Stimulated activated CD4-positive, alpha-beta T cell treated with anti-CD3 and anti-CD28 coated beads, Interleukin-12 subunit alpha, Interleukin-12 subunit beta, amount 100 ng/mL, for 48 hours (primary cell): ENCODE results near the gene GANAB.
A peak's percentile ranks its signal among the peaks of the same experiment; 100 is the strongest.
"Not testable (repeated sequence)": the region's sequence is repeated elsewhere in the genome, so short reads cannot be mapped to it uniquely, and the experiment has no call there.

Experiments
- DNase-seq, 3 donors: peaks; one replicate each; pipeline ENCODE4 v3.0.0-alpha.2; 2020; ENCODE audit warnings: low read depth in 2 of 3, low spot score in 1 of 3

The GANAB gene

GRCh38 chr11:62601372-62602140 lies 44.9 kb downstream of the GANAB start, which contains the start of gene MTA2:
Gene MTA2 (minus strand): TSS chr11:62601865. CDS start chr11:62601450, 415 bp downstream.
- peak; percentile 99 to 100 (median 100) for DNase-seq

GRCh38 chr11:62601122-62601371 lies 45.4 kb downstream of the GANAB start:
- DNase-seq = peak in 1 of 3 donors; percentile 53

- no peak for DNase-seq
Observed at GRCh38 chr11:62600367-62601121, 45.9 kb downstream of the GANAB start.

DNA sequence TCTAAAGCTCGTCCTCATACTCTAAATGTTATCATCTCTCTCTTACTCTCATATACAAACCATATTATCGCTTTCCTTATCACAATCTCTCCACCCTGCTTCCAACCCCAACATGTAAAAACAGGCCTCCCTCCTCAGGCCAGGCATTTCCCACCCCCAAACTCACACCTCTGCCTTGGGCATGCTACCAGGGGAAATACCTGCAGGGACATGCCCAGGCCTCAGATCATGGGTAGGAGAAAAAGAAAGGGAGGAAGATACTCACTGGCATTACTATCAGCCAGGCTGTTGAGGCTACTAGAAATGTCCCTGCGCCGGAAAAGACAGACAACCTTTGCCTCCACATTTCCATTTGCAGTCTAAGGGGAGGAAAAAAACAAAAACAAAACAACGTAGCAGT lies 46.5 kb downstream of the GANAB start:
- DNase-seq = no peak

- DNase-seq = peak; percentile 92 to 96 (median 94)
Observed at GRCh38 chr11:62599069-62599696, 47.2 kb downstream of the GANAB start.

- DNase-seq = no peak
Observed at GRCh38 chr11:62595124-62595523, 51.3 kb downstream of the GANAB start.

- DNase-seq = peak; percentile 70 to 76 (median 70)
Observed at GRCh38 chr11:62593434-62594044, 52.9 kb downstream of the GANAB start.

DNA sequence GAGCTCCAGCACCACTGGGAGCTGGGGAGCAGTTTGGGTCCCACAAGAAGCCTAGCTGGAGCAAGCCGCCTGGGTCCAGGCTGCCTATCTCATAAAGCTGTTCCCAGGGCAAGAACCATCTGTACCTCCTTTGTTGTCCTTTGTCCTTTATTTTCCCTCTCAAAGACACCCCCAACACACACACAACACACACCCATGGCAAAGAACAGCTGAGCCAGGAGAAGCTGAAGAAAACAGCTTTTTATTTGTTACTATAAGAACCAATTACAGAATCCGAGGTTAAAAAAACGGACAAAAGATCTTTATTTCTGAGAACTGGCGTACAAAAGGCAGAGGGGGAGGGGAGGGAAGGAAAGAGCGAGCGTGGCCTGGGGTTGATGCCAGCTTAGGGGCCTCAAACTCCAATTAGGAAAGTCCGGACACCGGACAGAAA lies 53.4 kb downstream of the GANAB start:
- DNase-seq = no peak

DNA sequence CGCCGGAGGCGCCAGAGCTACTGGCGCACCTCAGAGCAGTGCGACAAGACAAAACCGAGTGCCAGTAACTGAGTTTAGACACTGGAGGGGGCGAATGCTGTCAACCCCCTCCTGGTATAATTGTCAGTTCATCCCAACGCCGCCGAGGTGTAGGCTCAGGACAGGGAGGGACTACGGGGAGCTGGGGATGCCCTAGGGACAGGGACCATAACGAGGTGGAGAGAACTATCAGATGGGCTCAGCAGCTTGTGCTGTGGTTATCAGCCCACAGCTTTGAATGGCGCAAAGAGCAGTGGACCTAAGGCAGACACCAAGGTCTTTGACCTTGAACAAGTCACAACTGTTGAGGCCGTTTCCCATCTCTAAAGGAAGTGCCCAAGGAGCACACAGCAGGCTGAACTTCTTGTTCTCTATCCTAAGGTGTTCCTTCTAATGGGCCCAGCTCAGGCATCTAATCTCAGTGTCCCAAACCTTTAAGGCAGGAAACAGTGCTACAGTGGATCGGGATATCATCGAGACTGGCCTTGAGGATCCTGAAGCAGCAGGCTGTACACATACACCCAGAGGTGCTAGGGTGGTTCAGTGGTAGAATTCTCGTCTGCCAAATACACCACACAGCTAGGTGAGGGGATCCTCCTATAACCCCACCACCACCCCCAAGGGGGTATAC lies 54.1 kb downstream of the GANAB start:
- no peak for DNase-seq

DNA sequence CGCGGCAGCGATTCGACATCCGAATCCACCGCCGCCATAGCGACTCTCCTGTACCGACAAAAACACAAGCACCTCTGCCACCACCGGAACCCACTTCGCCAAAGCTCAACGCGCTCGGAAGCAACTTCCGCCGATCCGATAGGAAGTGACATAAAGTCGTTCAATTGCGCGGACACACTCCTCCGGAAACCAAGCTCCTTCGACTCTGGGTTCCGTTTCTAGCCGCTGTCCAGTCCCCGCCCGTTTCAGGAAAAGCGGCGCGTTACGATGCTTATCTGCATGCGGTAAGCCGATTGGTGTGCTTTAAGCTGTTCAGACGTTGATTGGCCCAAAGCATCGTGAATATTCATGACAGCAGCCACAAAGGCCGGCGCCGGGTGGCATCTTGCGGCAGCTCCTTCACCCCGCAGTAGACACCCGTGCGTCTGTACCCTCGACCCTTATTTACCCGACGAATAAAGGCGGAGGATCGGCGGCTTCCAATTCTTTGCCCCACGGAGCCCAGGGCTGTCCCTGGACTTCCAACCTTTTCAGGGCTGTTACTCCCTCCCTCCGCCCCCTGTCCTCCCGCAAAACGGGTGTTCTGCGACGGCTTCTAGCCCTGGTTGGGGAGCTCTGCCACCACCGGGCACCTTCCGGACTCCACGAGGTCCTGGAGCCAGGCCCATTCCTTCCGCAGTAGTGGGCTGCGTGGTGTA lies 54.8 kb downstream of the GANAB start, which contains the start of gene TUT1:
TSS of gene TUT1 (minus strand) at position 76 of the 698 bp plus-strand sequence. CDS start at position 38, 38 bp downstream.
- peak; percentile 91 to 97 (median 95) for DNase-seq

GRCh38 chr11:62588966-62589637 lies 57.3 kb downstream of the GANAB start:
- no peak for DNase-seq

DNA sequence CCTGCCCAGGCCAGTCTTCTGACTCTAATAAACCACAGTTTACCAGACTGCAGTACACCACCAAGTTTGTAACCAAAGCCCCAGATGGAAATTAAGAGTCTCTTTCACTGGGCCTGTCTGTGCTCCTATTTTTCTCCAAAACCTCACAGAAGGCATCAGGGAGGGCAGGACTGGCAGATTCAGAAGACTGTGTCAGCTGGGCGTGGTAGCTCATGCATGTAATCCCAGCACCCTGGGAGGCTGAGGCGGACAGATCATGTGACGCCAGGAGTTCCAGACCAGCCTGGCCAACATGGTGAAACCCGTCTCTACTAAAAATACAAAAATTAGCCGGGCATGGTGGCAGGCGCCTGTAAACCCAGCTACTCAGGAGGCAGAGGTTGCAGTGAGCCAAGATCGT lies 61.1 kb downstream of the GANAB start:
- DNase-seq = not testable (repeated sequence)

DNA sequence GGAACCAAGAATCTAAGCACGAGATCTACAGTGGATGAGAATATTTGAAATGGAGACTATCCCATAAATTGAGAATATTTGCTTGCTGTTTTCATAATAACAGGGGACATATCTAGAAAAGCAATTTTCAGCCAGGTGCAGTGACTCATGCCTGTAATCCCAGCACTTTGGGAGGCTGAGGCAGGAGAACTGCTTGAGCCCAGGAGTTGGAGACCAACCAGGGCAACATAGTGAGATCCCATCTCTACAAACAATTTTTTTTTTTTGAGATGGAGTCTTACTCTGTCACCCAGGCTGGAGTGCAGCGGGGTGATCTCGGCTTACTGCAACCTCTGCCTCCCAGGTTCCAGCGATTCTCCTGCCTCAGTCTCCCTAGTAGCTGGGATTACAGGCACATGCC lies 64.7 kb downstream of the GANAB start:
- DNase-seq = not testable (repeated sequence)

DNA sequence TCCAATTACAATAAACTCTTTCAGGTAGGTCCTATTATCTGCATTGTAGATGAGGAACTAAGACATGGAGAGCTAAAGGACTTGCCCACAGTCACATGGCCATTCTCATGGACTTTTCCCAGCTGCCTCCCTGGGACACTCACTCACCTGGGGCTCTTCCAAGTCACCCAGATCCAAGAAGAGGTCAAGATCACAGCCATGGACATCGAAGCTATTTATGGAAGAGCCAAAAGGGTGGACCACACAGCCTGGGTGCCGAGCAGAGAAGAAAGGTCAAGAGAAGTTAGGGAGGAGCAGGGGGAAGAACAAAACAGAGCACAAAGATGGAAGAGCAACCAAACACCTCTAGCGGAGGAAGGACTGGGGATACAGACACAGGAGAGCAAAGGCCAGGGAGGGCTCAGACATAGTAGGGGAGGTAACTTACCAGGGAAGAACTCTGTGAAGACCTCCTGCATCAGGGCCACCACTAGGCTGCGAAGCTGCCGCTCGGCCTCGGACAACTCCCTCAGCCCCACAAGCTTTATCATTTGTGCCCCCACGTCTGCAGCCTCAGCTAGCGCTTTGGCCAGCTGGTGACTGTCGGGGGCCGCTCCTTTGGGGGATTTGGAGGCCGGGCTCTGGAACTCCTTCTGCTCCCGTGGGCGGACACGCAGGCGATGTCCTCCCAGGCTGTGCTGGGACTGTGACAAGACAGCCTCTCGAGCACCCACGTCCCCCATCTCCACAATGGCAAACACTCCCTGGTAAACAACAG lies 65.3 kb downstream of the GANAB start:
- no peak for DNase-seq

- no peak for DNase-seq
Observed at GRCh38 chr11:62579252-62579651, 67.2 kb downstream of the GANAB start.

DNA sequence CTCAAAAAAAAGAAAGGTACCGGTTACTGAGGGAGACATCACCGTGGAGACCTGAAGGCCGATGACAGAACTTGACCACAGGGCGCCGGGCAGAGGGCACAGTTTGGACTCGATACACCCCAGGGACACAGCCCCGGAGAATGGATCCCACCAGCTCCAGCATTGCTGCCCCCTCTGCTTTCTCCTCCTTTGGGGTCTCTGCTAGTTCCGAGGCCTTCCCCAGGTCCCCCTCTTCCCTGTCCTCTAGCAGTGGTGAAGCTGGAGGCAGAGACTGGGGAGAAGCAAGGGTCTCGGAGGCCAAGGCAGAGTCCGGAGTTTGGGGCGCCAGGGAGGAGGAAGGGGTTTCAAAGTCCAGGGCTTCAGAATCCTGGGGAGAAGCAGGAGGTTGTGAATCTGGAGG lies 67.9 kb downstream of the GANAB start:
- DNase-seq = no peak

- no peak for DNase-seq
Observed at GRCh38 chr11:62577046-62577714, 69.2 kb downstream of the GANAB start.

DNA sequence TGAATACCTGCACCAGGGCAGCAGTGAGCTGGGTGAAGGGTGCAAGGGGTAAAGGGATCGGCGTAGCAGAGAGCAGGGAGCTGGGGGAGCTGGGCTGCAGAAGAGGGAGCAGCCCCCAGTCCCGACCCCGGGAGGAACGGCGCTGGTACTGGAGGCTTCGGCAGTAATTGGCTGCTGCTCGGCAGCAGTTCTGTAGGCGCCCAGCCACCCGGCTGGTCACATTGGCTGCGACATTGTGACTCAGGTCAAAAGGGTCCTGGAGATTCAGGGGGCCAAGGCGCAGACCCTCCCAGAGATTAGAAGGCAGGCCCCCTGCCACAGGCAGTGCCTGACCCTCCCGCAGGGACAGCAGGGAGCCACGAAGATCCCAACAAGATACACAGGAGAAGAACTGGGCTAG lies 70.6 kb downstream of the GANAB start:
- DNase-seq = no peak

DNA sequence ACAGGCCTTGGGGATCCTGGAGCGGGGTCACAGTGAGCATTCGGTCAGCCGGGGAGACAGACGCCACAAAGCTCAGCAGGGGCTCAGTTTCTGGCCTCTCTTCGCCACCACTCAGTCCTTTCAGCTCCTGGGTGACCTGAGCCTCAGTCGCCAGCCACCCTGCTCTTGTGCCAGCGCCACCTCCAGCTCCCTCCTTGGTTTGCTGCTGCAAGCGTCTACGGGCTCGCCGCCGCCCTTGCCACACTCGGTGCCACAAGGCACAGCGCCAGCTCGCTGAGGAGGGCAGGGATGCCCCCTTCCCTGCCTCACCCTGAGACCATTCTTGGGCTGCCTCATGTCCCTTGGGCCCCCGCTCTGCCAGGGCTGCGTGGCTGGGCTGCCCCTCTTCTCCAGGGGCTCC lies 71.3 kb downstream of the GANAB start:
- DNase-seq = no peak
